BE2C (cell line): ENCODE results near the gene RHCE.

Experiments
- DNase-seq: peaks from one replicate; pipeline ENCODE4 v3.0.0-alpha.2; 2020
- H3K27me3 ChIP-seq: fragments of 250-450 bp; sonication (Bioruptor Pico); 2 replicates; pipeline ENCODE4 v1.5.1; 2020; ENCODE audit warnings: mild to moderate bottlenecking
- H3K36me3 ChIP-seq: fragments of 250-450 bp; sonication (Bioruptor Pico); 2 replicates; pipeline ENCODE4 v1.5.1; 2020; ENCODE audit warnings: mild to moderate bottlenecking
- H3K4me1 ChIP-seq: fragments of 250-450 bp; sonication (Bioruptor Pico); 2 replicates; pipeline ENCODE4 v1.5.1; 2020
- H3K4me3 ChIP-seq: 2 replicates; pipeline ENCODE4 v1.5.1; 2011; ENCODE audit warnings: low read depth, low read length
- H3K9me3 ChIP-seq: fragments of 250-450 bp; sonication (Bioruptor Pico); 2 replicates; pipeline ENCODE4 v1.5.1; 2020
- CTCF ChIP-seq: IDR thresholded peaks from 2 replicates; pipeline ENCODE4 v1.5.1; 2012; ENCODE audit warnings: mild to moderate bottlenecking, low read depth, low read length

Gene RHCE

GRCh38 chr1:25460020-25460419, 39.4 kb upstream of the RHCE start:
- Histone ChIP-seq H3K9me3 (no peaks in the 10 kb centered on the region), H3K4me3 (no peak overlapping the region), H3K36me3 (peaks cover 7% of the 10 kb centered on the region; the same call in 1 of the 2 replicates), H3K4me1 (no peaks in the 10 kb centered on the region), H3K27me3 (no peaks in the 10 kb centered on the region)
- no peak for DNase-seq
- TF ChIP-seq CTCF = no peak

GRCh38 chr1:25458541-25459298, 38.1 kb upstream of the RHCE start:
- no peak for TF ChIP-seq CTCF
- no peak overlapping the region for H3K4me3 ChIP-seq
- no peaks in the 10 kb centered on the region for H3K9me3 ChIP-seq
- no peaks in the 10 kb centered on the region for H3K27me3 ChIP-seq
- DNase-seq = no peak
- no peaks in the 10 kb centered on the region for H3K4me1 ChIP-seq
- peaks cover 7% of the 10 kb centered on the region; the same call in 1 of the 2 replicates for H3K36me3 ChIP-seq

- no peak for TF ChIP-seq CTCF
- H3K4me3 ChIP-seq = no peak overlapping the region
- H3K9me3 ChIP-seq = no peaks in the 10 kb centered on the region
- no peaks in the 10 kb centered on the region for H3K4me1 ChIP-seq
- no peak for DNase-seq
- peaks cover 7% of the 10 kb centered on the region; the same call in 1 of the 2 replicates for H3K36me3 ChIP-seq
- H3K27me3 ChIP-seq = no peaks in the 10 kb centered on the region
Observed at GRCh38 chr1:25456502-25456901, 35.9 kb upstream of the RHCE start.

GRCh38 chr1:25451908-25452307, 31.3 kb upstream of the RHCE start:
- no peak for DNase-seq
- TF ChIP-seq CTCF = no peak

GRCh38 chr1:25450891-25451290, 30.3 kb upstream of the RHCE start:
- H3K4me3 ChIP-seq = no peak overlapping the region
- H3K36me3 ChIP-seq = no peaks in the 10 kb centered on the region; the same call in 1 of the 2 replicates
- H3K27me3 ChIP-seq = no peaks in the 10 kb centered on the region
- no peak for DNase-seq
- no peaks in the 10 kb centered on the region for H3K9me3 ChIP-seq
- no peak for TF ChIP-seq CTCF
- H3K4me1 ChIP-seq = no peaks in the 10 kb centered on the region

More at GRCh38 chr1:25451908-25452307, 31.3 kb upstream of the RHCE start:
- H3K9me3 ChIP-seq = no peaks in the 10 kb centered on the region
- no peaks in the 10 kb centered on the region for H3K27me3 ChIP-seq
- no peaks in the 10 kb centered on the region; the same call in 1 of the 2 replicates for H3K36me3 ChIP-seq
- H3K4me3 ChIP-seq = no peak overlapping the region
- H3K4me1 ChIP-seq = no peaks in the 10 kb centered on the region

- TF ChIP-seq CTCF = no peak
- Histone ChIP-seq H3K36me3 (no peaks in the 10 kb centered on the region; the same call in 1 of the 2 replicates), H3K27me3 (no peaks in the 10 kb centered on the region), H3K9me3 (no peaks in the 10 kb centered on the region), H3K4me1 (no peaks in the 10 kb centered on the region), H3K4me3 (no peak overlapping the region)
- DNase-seq = no peak
Observed at GRCh38 chr1:25447547-25447946, 26.9 kb upstream of the RHCE start.
